ENCODE results near the gene RTP1.

Gene RTP1

DNA sequence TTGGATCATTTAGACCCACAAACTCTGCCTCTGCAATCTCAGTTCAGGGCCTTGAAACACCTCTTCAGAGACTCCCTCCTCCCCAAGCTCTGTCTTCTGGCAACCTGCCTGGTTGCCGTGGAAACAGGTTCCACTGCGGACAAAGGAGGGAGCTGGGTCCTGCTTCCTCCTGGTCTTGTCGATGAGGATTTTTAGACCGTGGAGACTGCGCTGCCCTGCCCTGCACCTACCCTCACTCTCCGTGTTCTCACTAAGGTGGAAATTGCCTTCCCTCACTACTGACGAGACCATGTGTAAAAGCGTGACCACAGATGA, at the start of gene RTP1:
Gene RTP1, plus strand, starts transcription at position 152 of the 315 bp plus-strand sequence. Its CDS starts 30 bp downstream, at position 182.
- TF ChIP-seq, protein P1, sequence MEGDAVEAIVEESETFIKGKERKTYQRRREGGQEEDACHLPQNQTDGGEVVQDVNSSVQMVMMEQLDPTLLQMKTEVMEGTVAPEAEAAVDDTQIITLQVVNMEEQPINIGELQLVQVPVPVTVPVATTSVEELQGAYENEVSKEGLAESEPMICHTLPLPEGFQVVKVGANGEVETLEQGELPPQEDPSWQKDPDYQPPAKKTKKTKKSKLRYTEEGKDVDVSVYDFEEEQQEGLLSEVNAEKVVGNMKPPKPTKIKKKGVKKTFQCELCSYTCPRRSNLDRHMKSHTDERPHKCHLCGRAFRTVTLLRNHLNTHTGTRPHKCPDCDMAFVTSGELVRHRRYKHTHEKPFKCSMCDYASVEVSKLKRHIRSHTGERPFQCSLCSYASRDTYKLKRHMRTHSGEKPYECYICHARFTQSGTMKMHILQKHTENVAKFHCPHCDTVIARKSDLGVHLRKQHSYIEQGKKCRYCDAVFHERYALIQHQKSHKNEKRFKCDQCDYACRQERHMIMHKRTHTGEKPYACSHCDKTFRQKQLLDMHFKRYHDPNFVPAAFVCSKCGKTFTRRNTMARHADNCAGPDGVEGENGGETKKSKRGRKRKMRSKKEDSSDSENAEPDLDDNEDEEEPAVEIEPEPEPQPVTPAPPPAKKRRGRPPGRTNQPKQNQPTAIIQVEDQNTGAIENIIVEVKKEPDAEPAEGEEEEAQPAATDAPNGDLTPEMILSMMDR (IDR thresholded peaks at IDR 0.05; ENCODE audit: insufficient read depth, low read depth, low read length, missing control alignments), result no peak
- DNase-seq (ENCODE audit: low read depth), result no peak

GRCh38 chr3:187150186-187150585, 47.1 kb upstream of the RTP1 start:
- TF ChIP-seq, protein P1 (IDR thresholded peaks at IDR 0.05; ENCODE audit: insufficient read depth, low read depth, low read length, missing control alignments), result no peak
- H3K4me3 ChIP-seq (ENCODE audit: low read depth, low read length), result no peak overlapping the region
- no peak for DNase-seq (ENCODE audit: low read depth)

More for the DNA sequence above, at the start of gene RTP1:
- no peak within 1 kb of the TSS for H3K4me3 ChIP-seq (ENCODE audit: low read depth, low read length)

- H3K4me3 ChIP-seq (ENCODE audit: low read depth, low read length), result no peak overlapping the region
- DNase-seq (ENCODE audit: low read depth), result peak; percentile 58
- TF ChIP-seq, protein P1 (IDR thresholded peaks at IDR 0.05; ENCODE audit: insufficient read depth, low read depth, low read length, missing control alignments), result peak; percentile 57
These were observed 46.7 kb upstream of the RTP1 start for GRCh38 chr3:187150599-187150998.

- H3K4me3 ChIP-seq (ENCODE audit: low read depth, low read length), result no peak overlapping the region
- DNase-seq (ENCODE audit: low read depth), result no peak
- TF ChIP-seq, protein P1 (IDR thresholded peaks at IDR 0.05; ENCODE audit: insufficient read depth, low read depth, low read length, missing control alignments), result no peak
These were observed 35.7 kb upstream of the RTP1 start for GRCh38 chr3:187161556-187161955.

DNA sequence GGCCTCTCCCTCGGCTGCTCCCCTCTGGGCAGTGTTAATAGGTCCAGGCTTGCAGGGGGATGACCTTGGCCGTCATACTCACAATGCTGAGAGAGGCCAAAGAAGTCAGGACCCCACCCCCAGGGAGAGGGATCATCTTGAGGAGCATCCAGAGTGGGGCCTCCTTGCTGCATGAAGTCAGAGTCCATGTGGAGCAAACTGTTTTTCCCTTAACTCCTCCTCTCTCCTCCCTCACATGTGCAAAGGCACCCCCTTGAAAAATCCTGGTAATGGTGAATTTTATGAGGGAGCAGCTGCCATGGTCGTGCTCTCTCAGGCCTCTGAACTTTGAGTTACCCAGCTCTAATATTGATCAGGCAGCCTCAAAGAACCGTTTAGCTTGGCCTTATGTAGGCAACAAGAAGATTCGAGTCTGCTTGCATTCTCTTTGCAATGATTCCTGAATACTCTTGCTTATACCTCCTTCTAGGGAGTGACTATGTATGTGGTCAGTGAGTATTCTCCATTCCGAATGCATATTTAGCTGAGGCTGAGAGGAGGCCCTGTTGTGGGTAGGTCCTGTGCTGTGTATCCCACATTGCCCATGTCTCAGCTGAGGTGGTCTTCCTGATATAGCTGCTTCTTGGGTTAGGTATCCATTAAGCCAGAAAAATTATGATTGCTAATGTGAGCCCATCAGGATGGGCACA, 34.9 kb upstream of the RTP1 start:
- no peak for DNase-seq (ENCODE audit: low read depth)
- no peak overlapping the region for H3K4me3 ChIP-seq (ENCODE audit: low read depth, low read length)

GRCh38 chr3:187165144-187165543, 32.1 kb upstream of the RTP1 start:
- no peak overlapping the region for H3K4me3 ChIP-seq (ENCODE audit: low read depth, low read length)
- DNase-seq (ENCODE audit: low read depth), result peak; percentile 75
- TF ChIP-seq, protein P1 (IDR thresholded peaks at IDR 0.05; ENCODE audit: insufficient read depth, low read depth, low read length, missing control alignments), result peak; percentile 55

More for the DNA sequence above, 34.9 kb upstream of the RTP1 start:
- TF ChIP-seq, protein P1 (IDR thresholded peaks at IDR 0.05; ENCODE audit: insufficient read depth, low read depth, low read length, missing control alignments), result no peak

DNA sequence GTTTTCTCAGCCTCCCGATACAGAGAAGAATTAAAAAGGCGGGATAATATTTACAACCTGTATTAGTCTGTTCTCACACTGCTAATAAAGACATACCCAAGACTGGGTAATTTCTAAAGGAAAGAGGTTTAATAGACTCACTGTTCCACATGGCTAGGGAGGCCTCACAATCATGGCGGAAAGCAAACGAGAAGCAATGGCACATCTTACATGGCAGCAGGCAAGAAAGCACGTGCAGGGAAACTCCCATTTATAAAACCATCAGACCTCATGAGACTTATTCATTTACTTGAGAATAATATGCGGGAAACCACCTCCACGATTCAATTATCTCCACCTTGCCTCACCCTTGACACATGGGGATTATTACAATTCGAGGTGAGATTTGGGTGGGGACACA, 30.5 kb upstream of the RTP1 start:
- TF ChIP-seq, protein P1 (IDR thresholded peaks at IDR 0.05; ENCODE audit: insufficient read depth, low read depth, low read length, missing control alignments), result no peak
- no peak for DNase-seq (ENCODE audit: low read depth)
- H3K4me3 ChIP-seq (ENCODE audit: low read depth, low read length), result no peak overlapping the region

Measured in GM12865 (cell line).